Left colon (tissue), 2 donors: ENCODE measurements around the gene FOXN1. TPM values are rescaled to one million over a fixed set of nuclear protein-coding genes. Genes with fewer than 3 reads are reported as not detected.

ENCODE experiments used
- ATAC-seq: fragments of 200-7000 bp; cut with Tn5 transposase; one replicate; pipeline ENCODE4 v1.9.1; 2020; ENCODE audit warnings: mild to moderate bottlenecking, moderate library complexity
- DNase-seq, 2 donors: peaks; one replicate each; pipeline ENCODE4 v3.0.0-alpha.2; 2020
- intact Hi-C, 2 donors: fragments of 100-400 bp; cut with DNase I in 1 of 2; cut with micrococcal nuclease in 1 of 2; formaldehyde crosslinking; loops; one replicate each; pipeline versions ENCODE4 v1.11.2 to v1.14.0; 2022; cut with DNase I, micrococcal nuclease
- total RNA-seq, 2 donors: library from RNA; stranded (reverse); fragmentation: NEBNext Ultra II Directional; extraction: Animal tissue kit (Norgen Biotek cat#: 25700); gene quantifications; one replicate each; pipeline ENCODE4 v1.2.1, GENCODE V29; 2021
- donor health status: DM: no; HTN: no; CAD: no.
- donor health status: DM: yes; HTN: yes; CAD: no.

Gene FOXN1
- total RNA-seq, 2 donors from 2014 or later, result 0.36 to 0.64 TPM

DNA sequence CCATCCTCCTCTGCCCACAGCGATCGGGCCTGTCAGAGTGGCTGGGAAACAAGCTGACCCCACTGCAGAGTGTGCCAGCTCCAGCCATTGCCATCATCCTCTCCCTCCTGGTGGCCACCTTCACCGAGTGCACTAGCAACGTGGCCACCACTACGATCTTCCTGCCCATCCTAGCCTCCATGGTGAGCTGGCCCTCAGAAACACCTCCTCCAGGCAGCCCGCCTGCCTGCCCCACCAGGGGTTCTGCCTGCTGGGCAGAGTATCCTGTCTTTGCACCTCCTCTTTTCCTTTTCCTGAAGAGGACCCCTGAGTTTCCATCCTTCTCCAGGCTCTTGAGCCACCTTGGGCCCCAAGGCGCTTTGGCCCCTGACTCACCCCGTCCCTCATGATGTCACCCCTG is 10.5 kb upstream of the FOXN1 start:
- DNase-seq, result no peak
- no peak for ATAC-seq
- intact Hi-C loops, result loop anchor here in 1 of 2 donors (5.0 kb wide), 2 partner anchors 37 to 117 kb away; partner anchors contain the start of gene RSKR

DNA sequence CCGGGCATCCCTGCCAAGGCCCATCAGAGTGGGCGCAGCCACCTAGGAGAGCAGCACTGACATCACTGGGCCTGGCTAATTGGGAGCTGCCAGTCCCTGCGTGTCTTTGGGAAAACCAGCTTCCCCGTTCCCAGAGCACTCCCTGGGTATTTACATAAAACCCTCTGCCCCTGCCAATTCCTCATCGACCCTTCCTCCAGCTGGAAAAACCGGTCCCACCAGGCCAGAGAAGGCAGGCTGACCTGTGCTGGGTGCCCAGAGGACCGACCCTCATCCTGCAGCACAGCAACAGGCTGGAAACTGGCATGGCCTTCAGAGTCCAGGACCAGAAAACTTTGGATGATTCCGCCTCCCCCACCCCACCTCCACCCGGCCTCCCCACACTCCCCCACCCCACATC is 8.2 kb upstream of the FOXN1 start:
- DNase-seq (no peak), ATAC-seq (no peak)
- intact Hi-C loops, result loop anchor here in 1 of 2 donors (5.0 kb wide), 2 partner anchors 34 to 114 kb away; partner anchors contain the start of gene RSKR

DNA sequence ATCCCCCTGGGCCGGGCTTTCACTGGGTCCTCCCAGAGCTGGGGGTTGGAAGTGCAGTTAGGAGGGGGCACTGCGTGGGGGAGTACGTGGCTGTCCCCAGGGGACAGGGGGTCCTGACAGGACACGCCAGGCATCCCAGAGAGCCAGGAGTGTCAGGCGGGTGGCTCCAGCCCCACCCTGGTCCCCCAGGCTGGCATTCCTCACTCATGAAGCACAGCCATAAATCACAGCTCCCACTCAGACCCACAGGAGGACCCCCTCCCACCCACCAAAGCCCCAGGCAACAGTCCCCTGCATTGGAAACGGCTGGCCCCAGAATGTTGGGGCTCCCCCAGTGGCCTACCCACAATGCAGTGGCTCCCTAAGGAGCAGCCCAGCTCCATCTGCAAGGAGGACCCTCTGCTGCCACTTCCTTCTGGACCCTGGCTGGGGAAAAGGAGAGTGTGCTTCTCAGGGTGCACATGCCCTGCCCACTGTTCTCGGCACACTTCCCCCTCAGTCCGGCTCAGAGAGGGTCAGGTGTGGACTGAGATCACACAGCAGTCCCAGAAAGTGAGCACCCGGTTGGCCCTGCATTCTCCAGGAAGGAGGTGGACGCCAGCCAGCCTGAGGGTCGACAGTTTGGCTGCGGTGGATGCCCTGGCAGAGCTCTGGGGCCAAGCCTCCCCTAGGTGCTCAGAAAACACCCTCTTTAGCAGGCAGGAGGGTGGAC is 7.3 kb upstream of the FOXN1 start:
- peak; percentile 12 for ATAC-seq
- intact Hi-C loops, result loop anchor here in 1 of 2 donors (5.0 kb wide), 2 partner anchors 33 to 113 kb away; partner anchors contain the start of gene RSKR
- DNase-seq, result no peak

DNA sequence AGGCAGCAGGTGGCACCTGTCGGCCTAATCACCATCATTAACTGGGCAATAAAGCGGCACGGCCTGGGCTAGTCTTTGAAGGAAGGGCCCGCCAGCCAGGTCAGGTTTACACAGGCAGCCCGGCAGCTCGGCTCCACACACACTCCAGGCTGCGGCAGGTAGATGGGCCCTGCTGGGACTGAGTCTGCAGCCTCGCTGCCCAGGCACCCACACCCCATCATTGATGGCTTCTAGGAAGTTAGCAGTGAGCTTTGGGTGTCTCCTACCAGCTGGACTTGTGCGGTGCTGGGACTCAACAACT is 6.8 kb upstream of the FOXN1 start:
- DNase-seq, result peak; percentile 79 to 84
- intact Hi-C loops, result loop anchor here in 1 of 2 donors (5.0 kb wide), 2 partner anchors 33 to 113 kb away; partner anchors contain the start of gene RSKR
- peak; percentile 80 for ATAC-seq

DNA sequence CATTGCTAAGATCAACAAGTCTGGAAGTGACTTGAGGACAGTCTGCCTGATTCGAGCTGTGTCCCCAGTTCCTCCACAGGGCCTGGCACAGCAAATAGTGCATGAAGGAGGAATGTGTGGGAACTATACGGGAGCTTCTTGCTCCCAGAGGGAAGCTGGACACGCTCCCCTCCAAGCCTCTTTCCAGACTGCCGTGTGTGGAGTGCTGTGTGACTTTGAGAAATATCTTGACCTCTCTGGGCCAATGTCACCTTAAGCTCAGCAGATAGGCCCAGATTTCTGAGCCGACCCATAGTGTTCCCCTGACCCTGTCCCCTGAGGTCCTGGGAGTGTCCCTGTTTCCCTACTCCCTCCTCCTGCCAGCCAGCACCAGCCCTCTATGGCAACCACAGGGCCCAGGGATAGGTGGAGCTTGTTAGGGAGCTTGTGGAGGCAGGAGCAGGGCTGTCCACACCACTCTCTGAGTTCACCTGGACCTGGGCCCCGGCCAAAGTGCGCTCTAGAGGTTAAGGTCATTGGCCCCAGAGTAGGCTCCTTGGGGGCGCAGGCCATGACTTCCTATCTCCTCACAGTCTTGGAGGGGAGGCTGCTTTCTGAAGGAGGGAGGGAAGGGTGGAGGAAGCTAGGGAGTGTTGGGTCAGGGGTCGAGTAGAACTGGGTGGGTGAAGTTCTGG is 6.3 kb upstream of the FOXN1 start:
- intact Hi-C loops, result loop anchor here in 1 of 2 donors (5.0 kb wide), 2 partner anchors 32 to 112 kb away; partner anchors contain the start of gene RSKR
- DNase-seq (no peak), ATAC-seq (peak; percentile 14)

DNA sequence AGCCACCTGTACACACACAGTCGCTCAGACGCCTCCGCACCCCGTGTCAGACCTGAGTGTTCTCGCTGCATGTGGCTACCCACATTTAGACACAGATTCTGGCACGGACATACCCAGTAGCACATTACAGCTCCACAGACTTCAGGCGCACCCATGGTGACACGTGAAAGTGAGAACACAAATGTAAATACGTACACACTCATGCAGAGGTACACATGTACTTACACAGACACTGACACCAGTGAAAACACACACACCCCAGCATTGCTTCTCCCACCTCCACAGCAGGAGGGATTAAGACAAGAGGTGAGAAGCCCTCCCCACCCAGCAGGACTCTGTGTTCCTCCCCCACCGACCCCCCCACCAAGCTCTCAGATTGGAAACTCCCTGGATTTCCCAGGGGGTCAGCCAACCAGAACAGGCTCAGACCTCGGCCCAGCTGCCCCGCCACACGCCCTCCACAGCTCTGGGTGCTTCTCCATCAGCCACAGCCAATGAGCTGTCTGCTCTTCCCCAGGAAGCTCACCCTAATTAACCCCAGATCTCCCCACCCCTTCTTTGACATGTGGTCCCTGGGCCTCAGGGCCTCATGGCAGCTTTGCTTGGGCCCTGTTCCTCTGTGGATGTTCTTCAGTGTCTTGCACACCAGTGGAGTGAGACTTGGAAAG is 5.3 kb upstream of the FOXN1 start:
- no peak for DNase-seq
- ATAC-seq, result peak; percentile 7

DNA sequence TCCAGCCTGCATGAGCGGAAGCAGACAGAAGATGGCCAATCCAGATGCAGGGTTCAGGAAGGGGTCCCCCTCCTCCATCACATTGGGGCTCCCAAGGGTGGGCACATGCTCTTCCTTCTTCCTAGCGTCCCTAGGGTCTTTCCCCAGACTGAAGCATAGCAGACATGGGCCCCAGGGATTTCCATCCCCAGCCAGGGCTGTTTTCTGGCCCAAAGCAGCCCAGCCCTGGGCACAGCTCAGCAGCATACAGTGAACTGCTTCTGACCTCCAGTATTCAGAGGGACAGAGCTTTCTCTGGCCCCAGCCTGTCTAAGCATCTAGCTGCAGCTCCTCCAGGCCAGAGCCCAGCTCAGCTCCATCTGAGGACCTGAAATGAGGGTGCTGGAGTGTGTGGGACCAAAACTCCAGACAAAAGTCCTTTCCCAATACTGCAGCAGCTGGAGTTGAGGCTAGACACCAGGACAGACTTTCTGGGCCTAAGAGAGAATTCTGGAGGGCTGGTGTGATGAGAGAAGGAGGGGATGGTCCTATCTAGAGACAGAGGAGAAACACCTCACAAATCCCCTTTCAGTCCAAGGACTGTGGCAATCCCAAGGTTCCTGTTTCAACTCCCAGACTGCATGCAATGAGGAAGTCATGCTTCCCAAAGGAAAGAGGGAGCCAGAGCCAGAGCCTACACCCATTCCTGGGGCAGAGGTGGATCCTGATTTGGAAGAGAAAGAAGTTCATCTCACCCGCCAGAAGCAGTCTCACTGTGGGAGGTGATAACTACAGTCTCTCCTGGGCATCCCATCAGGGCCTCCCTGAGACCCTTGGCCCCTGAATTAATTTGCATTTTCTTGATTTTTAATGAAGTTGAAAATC is 4.5 kb upstream of the FOXN1 start:
- intact Hi-C loops, result no loop called here
- ATAC-seq, result peak; percentile 59
- no peak for DNase-seq

More for the DNA sequence above, 5.3 kb upstream of the FOXN1 start:
- intact Hi-C loops, result no loop called here

DNA sequence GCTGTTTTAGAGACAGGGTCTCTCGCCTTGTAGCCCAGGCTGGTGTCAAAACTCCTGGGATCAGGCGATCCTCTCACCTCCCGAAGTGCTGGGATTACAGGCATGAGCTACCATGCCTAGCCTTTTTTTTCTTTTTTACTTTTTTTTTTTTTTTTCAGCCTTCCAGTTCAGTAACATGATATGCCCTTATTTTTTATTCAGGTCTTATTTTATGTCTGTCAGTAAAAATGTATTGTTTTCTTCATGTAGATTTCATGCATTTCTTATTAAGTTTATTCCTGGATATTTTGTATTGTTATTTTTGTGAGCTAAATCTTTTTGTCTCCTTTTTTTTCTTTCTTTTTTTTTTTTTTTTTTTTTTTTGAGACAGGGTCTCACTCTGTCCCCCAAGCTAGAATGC is 2.7 kb upstream of the FOXN1 start:
- intact Hi-C loops, result no loop called here
- ATAC-seq (no peak), DNase-seq (no peak)

DNA sequence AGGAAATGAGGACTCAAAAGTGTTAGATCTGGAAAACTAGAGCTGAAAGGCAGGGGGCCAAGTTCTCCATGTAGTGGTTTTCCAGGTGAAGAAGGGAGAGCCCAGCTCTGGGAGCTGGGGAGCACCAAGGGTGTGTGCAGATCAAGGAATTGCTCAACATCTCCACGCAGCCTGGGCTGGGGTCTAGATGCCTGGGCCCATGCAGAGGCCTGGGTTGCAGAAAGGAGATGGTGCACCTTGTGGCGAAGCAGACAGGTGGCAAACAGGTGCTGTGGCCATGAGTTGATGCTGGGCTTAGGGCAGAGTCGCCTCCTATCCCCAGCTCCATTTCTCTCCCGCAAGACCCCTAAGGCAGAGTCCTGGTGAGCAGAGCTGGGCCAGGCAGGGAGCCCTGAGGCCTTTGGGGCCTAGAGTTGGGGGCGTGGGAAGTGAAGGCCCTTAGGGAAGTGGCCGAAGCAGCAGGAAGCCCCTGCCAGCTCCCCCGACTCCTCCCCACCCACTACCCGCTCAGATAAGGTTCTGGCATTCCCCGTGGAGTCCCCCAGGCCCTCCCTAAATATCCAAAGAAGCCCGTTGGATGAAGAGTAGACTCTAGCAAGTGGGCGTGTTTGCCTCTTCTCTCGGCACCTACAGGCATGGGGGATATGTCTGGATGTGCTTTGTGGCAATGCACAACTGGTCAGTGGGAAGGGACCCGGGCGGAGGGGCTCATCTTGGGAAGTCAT is 777 bp downstream of the FOXN1 start:
- DNase-seq (no peak), ATAC-seq (no peak)
- intact Hi-C loops, result no loop called here

DNA sequence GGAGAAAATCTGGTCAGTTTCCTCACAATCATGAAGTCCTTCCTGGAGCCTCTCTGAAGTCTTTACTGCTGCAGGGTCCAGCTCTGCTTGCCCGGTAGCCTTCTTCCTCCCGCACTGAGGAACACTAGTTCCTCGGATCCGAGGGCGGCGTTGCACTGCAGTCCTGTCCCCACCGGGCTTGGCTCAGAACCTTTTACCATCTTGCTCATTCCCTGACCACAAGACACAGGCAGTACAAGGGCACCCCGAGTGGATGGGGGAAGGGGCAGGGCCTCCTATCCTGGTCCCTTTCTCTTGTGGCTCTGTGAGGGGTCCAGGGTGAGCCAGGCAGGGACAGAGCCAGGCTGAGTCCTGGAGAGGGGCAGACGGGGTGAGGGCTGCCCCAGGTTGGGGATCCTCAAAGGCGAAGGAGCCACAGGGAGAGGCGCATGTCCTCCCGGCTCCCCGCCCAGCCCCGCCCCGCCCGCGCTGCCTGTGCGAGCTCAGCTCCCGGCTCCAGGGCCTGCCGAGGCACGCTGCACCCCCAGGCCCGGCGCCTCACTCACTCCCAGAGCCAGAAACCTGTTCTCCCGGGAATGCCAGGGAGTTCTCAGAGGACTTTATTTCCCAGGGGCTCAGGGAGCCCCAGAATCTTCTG is 1.5 kb downstream of the FOXN1 start:
- intact Hi-C loops, result no loop called here
- ATAC-seq, result peak; percentile 76

DNA sequence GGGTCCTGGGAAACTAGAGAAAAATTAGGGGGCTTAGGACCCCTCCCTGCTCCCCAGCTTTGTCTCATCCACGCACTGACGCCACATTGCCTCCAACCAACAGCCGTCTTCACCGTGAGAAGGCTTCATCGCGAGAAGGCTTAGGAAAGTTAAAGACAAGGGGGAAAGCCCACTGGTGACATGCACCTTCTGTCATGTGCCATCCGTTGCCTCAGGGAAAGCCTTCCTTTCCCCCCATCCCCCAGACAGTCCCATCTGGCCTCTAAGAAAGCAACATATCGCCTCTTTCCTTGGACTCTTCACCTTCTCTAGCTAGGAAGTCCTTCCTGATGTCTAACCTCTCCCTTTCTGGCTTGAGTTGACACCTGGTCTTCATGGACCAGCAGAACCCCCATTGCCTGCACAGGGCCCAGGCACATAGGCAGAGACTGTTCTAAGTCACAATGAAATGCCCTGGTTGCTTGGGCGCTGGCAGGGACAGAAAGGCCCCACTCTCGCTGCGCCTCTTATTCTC is 2.1 kb downstream of the FOXN1 start:
- no peak for ATAC-seq
- intact Hi-C loops, result no loop called here
- DNase-seq, result no peak

More for the DNA sequence above, 1.5 kb downstream of the FOXN1 start:
- DNase-seq, result peak in 1 of 2 donors; percentile 50

DNA sequence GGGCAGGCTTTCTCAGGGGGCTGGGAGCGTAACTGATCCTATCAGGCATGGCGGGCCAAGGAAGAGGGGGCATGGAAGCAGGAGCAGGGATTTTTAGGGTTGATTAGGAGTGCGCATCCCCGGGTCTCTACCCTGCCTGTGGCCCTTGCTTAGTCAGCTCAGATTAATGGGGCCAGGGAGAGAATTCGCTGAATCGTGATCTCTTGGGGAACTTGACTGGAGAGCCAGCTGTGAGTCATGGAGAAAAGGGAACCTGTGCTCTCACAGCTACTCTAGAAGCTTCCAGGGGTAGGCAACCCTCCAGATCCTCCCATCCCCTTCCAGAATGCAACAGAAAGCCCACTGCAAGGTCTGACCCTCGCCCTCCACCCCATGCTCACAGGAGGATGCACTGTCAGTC is 3.6 kb downstream of the FOXN1 start:
- no peak for DNase-seq
- no peak for ATAC-seq
- intact Hi-C loops, result no loop called here

DNA sequence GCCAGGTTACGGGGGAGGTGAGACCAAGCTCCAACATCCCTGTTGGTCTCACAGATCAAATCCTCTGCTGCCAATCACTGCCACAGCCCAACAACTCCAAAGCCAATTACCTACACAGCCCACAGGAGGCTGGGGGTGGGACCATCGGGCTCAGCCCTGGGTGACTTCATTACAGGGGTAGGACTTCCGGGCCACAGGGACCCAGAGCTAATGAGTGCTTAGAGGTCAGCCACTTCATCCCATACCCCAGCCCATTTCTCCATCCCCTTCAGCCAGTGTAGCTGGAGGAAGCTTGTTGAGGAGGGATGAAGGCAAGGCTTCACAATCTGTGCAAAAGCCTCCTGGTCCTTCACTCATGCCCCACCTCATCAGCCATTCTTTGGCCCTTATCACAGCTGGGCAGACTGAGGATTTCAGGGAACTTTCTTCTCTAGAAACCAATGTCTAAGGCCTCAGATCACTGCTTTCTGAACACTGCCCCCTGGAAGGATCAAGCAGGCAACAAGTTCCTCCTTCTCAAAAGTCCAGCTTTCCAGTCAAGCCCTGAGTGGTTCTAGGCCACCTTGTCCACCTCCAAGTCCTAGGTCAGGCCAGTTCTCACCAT is 5.8 kb downstream of the FOXN1 start:
- ATAC-seq, result no peak
- DNase-seq, result no peak

DNA sequence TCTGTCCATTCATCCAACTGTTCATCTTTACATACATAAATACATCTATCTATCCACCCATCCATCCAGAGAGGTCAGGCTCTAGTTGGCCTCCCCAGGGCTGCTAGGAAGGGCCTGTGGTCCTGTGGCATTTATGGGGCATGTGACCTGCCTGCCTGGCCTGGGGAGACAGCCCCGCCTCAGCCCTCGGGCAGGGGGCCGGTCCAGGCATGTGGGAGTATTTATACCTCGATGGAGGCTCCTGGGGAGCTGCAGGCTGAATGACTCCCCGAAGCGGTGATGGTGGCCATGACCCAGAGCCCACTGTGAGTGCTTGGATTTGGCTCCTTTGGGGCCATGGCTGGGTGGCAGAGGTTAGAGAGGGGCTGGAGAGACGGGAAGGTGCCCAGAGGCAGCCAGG is 7.3 kb downstream of the FOXN1 start:
- no peak for ATAC-seq
- DNase-seq, result no peak
- intact Hi-C loops, result no loop called here

More for the DNA sequence above, 5.8 kb downstream of the FOXN1 start:
- intact Hi-C loops, result no loop called here

DNA sequence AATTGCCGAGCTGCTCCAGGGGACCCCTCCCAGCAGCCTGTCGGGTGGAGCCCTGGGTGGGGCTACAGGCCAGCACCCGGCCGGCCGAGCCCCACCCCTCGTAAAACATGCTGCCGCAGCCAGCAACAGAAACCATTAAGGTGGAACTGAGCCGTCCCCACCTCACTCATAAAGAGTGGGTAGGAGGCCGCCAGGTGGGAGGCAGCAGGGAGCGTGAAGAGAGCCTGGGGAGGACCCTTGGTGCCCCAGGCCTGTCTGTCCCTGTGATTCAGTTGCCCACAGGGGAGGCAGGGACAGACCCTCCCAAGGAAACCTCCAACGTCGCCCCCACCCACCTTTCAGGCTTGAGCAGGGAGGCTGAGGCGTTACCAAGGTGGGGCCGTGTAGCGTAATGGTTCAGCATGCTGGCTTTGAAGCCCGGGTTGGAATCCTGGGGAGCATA is 8.4 kb downstream of the FOXN1 start:
- DNase-seq (peak; percentile 85 to 87), ATAC-seq (peak; percentile 95)

DNA sequence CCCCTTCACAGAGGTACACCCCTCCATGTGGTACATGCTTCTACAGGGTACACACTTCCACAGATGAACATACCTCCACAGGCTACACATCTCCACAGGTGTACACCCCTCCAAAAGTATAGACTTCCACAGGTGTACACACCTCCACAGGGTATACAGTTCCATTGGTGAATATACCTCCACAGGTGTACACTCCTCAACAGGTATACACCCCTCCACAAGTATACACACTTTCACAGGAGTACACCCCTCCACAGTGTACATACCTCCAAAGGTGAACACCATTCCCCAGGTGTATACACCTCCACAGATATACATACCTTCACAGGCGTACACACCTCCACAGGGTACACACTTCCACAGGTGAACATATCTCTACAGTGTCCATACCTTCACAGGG is 9.4 kb downstream of the FOXN1 start:
- no peak for DNase-seq
- intact Hi-C loops, result no loop called here
- ATAC-seq, result no peak

More for the DNA sequence above, 8.4 kb downstream of the FOXN1 start:
- intact Hi-C loops, result no loop called here

DNA sequence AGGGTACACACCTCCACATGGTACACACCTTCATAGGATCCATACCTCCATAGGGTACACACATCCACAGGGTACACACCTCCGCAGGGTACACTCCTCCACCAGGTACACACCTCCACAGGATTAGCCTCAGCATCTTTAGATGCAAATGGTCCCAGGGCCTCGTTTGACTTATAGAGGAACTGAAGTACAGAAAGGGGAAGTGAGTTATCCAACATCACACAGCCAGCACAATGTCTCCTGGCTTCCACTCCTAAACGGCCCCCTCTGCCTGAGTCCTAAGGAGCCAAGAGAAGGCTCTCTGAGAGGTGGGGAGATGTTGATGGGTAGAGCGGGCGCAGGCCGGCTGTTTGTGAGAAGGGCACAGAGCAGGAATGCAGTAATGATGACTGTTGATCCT is 12.0 kb downstream of the FOXN1 start:
- intact Hi-C loops, result no loop called here

More for the DNA sequence above, 12.0 kb downstream of the FOXN1 start:
- ATAC-seq (no peak), DNase-seq (no peak)
